RWPE1 (cell line): Measurements from ENCODE around the gene COLEC12.

Experiments
- CTCF ChIA-PET: fragments of 350-600 bp; sonication (Branson Sonifier 250); formaldehyde crosslinking; extraction: SDS; loops from one replicate; lab custom pipeline; 2021; lab: Yijun Ruan, JAX
- POLR2A ChIA-PET: fragments of 400-600 bp; formaldehyde crosslinking; extraction: SDS; loops from one replicate; lab custom pipeline; 2020; ENCODE audit warnings: antibody characterized with exemption; ENCODE audit not compliant: low non-redundant PET; lab: Yijun Ruan, JAX
- DNase-seq: peaks from one replicate; pipeline ENCODE4 v3.0.0; 2012; ENCODE audit warnings: low spot score
- H3K27ac ChIP-seq: fragments of 450-650 bp; 2 replicates; pipeline ENCODE4 v1.5.1; 2017
- TF ChIP-seq, protein P1 (sequence below): fragments of 450-650 bp; conservative IDR thresholded peaks from 2 replicates; pipeline ENCODE4 v1.5.1; 2017; ENCODE audit warnings: low read depth, mild to moderate bottlenecking

Gene COLEC12

DNA sequence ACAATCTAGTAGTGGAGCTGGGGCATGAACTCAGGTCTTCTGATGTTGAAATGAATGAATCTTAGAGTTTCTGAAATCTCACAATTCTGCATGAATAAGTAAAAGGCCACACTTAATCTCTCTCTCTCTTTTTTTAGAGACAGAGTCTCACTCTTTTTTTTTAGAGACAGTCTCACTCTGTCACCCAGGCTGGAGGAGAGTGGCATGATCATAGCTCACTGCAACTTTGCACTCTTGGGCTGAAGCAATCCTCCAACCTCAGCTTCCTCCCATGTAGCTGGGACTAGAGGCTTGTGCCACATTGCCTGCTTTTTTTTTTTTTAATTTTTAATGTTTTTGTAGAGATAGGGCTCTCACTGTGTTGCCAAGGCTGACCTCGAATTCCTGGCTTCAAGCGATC, 163.8 kb downstream of the COLEC12 start:
- CTCF ChIA-PET = interaction anchor here (0.7 kb wide), 1 partner anchor 100 kb away, joined by 5 read pairs; no protein-coding TSS in a partner anchor
- H3K27ac ChIP-seq = no peak overlapping the region
- no peak for DNase-seq
- TF ChIP-seq, protein P1, sequence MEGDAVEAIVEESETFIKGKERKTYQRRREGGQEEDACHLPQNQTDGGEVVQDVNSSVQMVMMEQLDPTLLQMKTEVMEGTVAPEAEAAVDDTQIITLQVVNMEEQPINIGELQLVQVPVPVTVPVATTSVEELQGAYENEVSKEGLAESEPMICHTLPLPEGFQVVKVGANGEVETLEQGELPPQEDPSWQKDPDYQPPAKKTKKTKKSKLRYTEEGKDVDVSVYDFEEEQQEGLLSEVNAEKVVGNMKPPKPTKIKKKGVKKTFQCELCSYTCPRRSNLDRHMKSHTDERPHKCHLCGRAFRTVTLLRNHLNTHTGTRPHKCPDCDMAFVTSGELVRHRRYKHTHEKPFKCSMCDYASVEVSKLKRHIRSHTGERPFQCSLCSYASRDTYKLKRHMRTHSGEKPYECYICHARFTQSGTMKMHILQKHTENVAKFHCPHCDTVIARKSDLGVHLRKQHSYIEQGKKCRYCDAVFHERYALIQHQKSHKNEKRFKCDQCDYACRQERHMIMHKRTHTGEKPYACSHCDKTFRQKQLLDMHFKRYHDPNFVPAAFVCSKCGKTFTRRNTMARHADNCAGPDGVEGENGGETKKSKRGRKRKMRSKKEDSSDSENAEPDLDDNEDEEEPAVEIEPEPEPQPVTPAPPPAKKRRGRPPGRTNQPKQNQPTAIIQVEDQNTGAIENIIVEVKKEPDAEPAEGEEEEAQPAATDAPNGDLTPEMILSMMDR = no peak
- POLR2A ChIA-PET = no interaction called here

DNA sequence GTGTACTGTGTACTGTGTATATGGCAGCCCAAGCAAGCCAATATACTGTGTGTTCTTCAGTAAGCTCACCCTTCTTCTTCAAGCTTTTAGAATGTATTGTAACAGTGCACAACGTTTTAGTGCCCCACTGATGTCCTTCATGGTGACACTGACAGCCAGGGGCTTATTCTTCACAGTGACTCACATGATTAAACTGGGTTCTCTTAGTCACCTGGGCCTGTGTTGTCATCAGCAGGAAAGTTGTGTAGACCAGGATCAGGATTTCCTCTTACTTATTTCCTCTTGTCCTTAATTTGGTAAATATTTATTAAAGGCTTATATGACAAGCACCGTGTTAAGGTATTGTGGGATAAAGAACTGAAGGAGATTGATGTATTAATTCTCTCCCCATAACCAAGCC, 164.8 kb downstream of the COLEC12 start:
- CTCF ChIA-PET = no interaction called here
- H3K27ac ChIP-seq = no peak overlapping the region

DNA sequence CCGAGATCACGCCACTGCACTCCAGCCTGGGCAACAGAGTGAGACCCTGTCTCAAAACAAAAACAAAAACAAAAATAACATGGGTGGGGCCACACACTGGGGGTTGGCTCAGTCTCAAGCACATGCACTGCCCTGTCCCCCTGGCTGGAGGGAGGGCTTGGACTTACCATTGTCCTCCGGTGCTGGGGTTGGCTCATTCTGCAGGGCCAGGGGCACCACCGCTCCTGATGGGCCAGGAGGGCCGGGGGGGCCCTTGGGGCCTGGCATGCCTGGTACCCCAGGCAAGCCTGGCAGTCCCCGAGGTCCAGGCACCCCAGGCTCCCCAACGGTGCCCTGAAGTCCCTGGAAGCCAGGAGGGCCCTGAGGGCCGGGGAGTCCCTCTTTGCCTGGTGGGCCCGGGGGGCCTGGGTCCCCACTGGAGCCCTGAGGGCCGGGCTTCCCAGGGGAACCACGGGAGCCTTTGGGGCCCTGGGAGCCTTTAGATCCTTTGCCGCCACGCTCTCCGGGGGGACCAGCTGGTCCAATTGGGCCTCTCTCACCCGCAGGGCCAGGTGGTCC, 165.8 kb downstream of the COLEC12 start:
- no peak overlapping the region for H3K27ac ChIP-seq
- POLR2A ChIA-PET = no interaction called here
- TF ChIP-seq, protein P1 = no peak
- no peak for DNase-seq
- CTCF ChIA-PET = no interaction called here

More for the DNA sequence above, 164.8 kb downstream of the COLEC12 start:
- no peak for DNase-seq
- POLR2A ChIA-PET = interaction anchor here (0.8 kb wide), 1 partner anchor 47 kb away, joined by 3 read pairs; no protein-coding TSS in a partner anchor
- TF ChIP-seq, protein P1 = no peak

DNA sequence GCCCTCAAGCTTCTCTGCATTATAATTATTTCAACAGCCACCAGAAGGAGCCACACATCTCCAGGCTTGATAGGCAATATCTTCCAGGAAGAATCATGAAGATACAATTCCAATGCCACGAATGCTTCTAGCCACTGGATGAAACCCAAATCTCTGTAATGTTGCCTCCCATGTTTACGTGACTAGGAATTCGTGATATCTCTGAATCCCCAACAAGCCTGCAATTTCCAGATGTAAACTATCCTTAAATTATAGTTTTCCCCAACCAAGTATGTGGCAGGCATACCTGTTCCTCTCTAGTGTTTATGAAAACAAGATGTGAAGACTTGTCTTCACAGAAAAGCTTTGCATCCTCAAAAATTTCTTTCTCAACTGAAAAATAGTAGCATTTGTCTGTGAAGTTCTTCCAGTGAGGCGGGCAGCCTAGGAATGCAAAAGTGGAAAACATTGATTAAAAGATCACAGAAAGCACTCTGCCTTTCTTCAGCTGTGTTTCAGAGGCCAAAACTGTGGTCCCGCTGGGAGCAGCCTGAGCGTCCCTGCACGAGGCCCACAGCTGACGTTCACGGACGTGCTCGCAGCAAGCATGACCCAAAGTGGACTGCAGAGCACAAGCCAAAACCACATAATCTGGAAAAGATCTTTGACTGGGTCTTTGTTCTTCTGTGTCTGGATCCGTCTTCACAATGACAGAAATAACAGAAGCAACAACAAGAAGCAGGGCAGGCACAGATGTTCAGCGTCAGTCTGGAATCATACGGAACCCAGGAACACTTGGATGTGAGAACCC, 167.6 kb downstream of the COLEC12 start:
- H3K27ac ChIP-seq = no peak overlapping the region
- TF ChIP-seq, protein P1 = no peak
- ChIA-PET CTCF (interaction anchor here (0.6 kb wide), 1 partner anchor 130 kb away, joined by 4 read pairs; no protein-coding TSS in a partner anchor), POLR2A (no interaction called here)
- no peak for DNase-seq

DNA sequence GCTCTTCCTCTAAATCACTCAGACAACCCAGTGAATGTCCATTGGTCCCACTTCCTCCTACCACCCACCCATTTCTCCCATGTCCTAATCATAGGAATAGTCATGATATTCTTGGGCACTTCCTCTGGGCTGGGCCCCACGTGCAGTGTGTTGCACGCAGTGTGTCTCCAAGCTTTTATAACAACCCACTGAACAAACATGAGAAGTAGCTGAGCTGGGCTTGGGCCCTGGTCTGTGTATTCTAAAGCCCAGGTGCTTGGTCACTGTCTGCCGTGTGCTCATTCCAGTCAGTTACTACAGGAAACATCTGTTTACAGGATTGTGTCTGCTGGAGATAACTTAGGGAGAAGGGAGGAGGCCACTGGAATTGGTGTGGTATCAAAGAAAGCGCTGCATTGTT, 168.5 kb downstream of the COLEC12 start:
- H3K27ac ChIP-seq = no peak overlapping the region
- ChIA-PET CTCF (no interaction called here), POLR2A (no interaction called here)
- TF ChIP-seq, protein P1 = no peak
- DNase-seq = no peak

DNA sequence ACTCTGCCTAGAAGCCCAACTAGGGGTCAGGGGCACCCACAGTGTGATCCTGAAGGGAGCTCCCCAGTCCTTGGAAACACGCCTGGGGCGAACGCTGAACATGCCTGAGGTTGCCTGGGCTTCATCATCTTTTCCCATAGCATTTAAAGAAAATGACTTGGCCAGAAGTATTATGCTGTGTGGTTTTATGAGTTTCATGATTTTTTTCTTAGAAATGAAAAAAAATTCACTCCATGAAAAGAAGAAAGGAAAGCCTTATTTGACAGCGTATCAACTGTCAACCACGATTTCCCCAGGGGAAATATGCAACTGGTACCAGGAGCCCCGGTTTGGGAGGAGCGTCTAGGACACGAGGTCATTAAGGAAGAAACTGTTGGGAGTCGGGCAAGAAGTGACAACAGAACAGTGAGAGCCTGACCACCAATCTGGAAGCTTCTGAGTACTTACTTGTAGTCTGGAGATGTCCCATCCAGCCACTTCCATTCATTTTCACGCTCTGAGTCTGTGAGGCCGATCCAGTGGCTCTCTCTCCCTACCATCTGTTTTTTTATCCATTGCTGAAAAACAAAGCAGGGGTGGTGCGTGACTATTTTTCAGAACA, 169.2 kb downstream of the COLEC12 start:
- TF ChIP-seq, protein P1 = no peak
- POLR2A ChIA-PET = no interaction called here
- DNase-seq = no peak
- CTCF ChIA-PET = no interaction called here
- no peak overlapping the region for H3K27ac ChIP-seq
